Activated CD4-positive, alpha-beta T cell treated with anti-CD3 and anti-CD28 coated beads for 36 hours (primary cell): ENCODE measurements around the gene PRKAR1B. TPM values are rescaled to one million over a fixed set of nuclear protein-coding genes. Genes with fewer than 3 reads are reported as not detected.

ENCODE experiments used
- ATAC-seq: fragments of 200-7000 bp; cut with Tn5 transposase; one replicate; pipeline ENCODE4 v1.10.0; 2021; ENCODE audit warnings: mild to moderate bottlenecking, moderate library complexity
- CTCF ChIA-PET: fragments of 350-600 bp; sonication (Branson Sonifier 250); formaldehyde crosslinking; loops from one replicate; lab custom pipeline; 2021; ENCODE audit warnings: antibody characterized with exemption; lab: Charles Lee
- POLR2A ChIA-PET: fragments of 350-600 bp; sonication (Branson Sonifier 250); formaldehyde crosslinking; loops from one replicate; lab custom pipeline; 2021; ENCODE audit warnings: antibody characterized with exemption, inconsistent platforms; lab: Charles Lee
- DNase-seq: peaks from one replicate; pipeline ENCODE4 v3.0.0-alpha.2; 2020
- H3K27ac Mint-ChIP-seq: one replicate; pipeline ENCODE4 v1.8.0; 2021; ENCODE audit warnings: mixed read lengths
- H3K27me3 Mint-ChIP-seq: one replicate; pipeline ENCODE4 v1.8.0; 2021; ENCODE audit warnings: mixed read lengths
- H3K36me3 Mint-ChIP-seq: one replicate; pipeline ENCODE4 v1.8.0; 2021; ENCODE audit warnings: low read depth, mixed read lengths
- H3K4me1 Mint-ChIP-seq: one replicate; pipeline ENCODE4 v1.8.0; 2021; ENCODE audit warnings: mixed read lengths
- H3K4me3 Mint-ChIP-seq: one replicate; pipeline ENCODE4 v1.8.0; 2021; ENCODE audit warnings: mild to moderate bottlenecking, moderate library complexity, mixed read lengths
- H3K9me3 Mint-ChIP-seq: one replicate; pipeline ENCODE4 v1.8.0; 2021; ENCODE audit warnings: low read depth, mixed read lengths
- intact Hi-C, 2 experiments: fragments of 100-400 bp; cut with DNase I in 1 of 2; cut with micrococcal nuclease in 1 of 2; formaldehyde crosslinking; loops; one replicate each; pipeline versions ENCODE4 v1.14.2 to v1.15.1; 2022 to 2024; cut with DNase I, micrococcal nuclease
- total RNA-seq, 2 experiments: library from RNA; stranded (reverse); gene quantifications; one replicate each; pipeline ENCODE4 v1.2.3, GENCODE V29; 2021

The PRKAR1B gene
- total RNA-seq, 2 experiments from 2014 or later, result 37.0 to 41.0 TPM

- intact Hi-C loops, result no loop called here
- DNase-seq (no peak), ATAC-seq (no peak)
- Mint-ChIP-seq H3K4me3 (no peak overlapping the region), H3K27ac (no peak overlapping the region), H3K9me3 (no peaks in the 10 kb centered on the region), H3K36me3 (peaks cover 21% of the 10 kb centered on the region), H3K27me3 (no peaks in the 10 kb centered on the region), H3K4me1 (no peaks in the 10 kb centered on the region)
- ChIA-PET CTCF (no interaction called here), POLR2A (no interaction called here)
Measured at GRCh38 chr7:768881-769504, 41.9 kb upstream of the PRKAR1B start.

- ChIA-PET CTCF (interaction anchor here (0.9 kb wide), 1 partner anchor 22 kb away, joined by 3 read pairs; no protein-coding TSS in a partner anchor), POLR2A (no interaction called here)
- no peaks in the 10 kb centered on the region for H3K27me3 Mint-ChIP-seq
- ATAC-seq (no peak), DNase-seq (no peak)
- no peak overlapping the region for H3K27ac Mint-ChIP-seq
- no peak overlapping the region for H3K4me3 Mint-ChIP-seq
- no peaks in the 10 kb centered on the region for H3K4me1 Mint-ChIP-seq
- intact Hi-C loops, result no loop called here
- no peaks in the 10 kb centered on the region for H3K9me3 Mint-ChIP-seq
- H3K36me3 Mint-ChIP-seq, result peaks cover 22% of the 10 kb centered on the region
Measured at GRCh38 chr7:767941-768731, 41.1 kb upstream of the PRKAR1B start.

GRCh38 chr7:767580-767940 is 40.5 kb upstream of the PRKAR1B start:
- POLR2A ChIA-PET, result no interaction called here
- Mint-ChIP-seq H3K27me3 (no peaks in the 10 kb centered on the region), H3K4me3 (no peak overlapping the region), H3K4me1 (no peaks in the 10 kb centered on the region), H3K36me3 (peaks cover 22% of the 10 kb centered on the region), H3K9me3 (no peaks in the 10 kb centered on the region), H3K27ac (no peak overlapping the region)
- DNase-seq (no peak), ATAC-seq (no peak)
- CTCF ChIA-PET, result interaction anchor here (0.7 to 0.9 kb wide), 2 partner anchors 22 to 404 kb away, joined by 3 read pairs; no protein-coding TSS in a partner anchor
- intact Hi-C loops, result no loop called here

GRCh38 chr7:765383-765782 is 38.3 kb upstream of the PRKAR1B start:
- Mint-ChIP-seq H3K36me3 (peaks cover 26% of the 10 kb centered on the region), H3K9me3 (no peaks in the 10 kb centered on the region), H3K27ac (no peak overlapping the region), H3K4me3 (no peak overlapping the region), H3K4me1 (no peaks in the 10 kb centered on the region), H3K27me3 (no peaks in the 10 kb centered on the region)
- ChIA-PET CTCF (interaction anchor here (1.6 kb wide), 1 partner anchor 10 kb away, joined by 8 read pairs; no protein-coding TSS in a partner anchor), POLR2A (no interaction called here)
- intact Hi-C loops, result no loop called here
- no peak for DNase-seq
- no peak for ATAC-seq

GRCh38 chr7:763762-764161 is 36.7 kb upstream of the PRKAR1B start:
- no peaks in the 10 kb centered on the region for H3K9me3 Mint-ChIP-seq
- peaks cover 38% of the 10 kb centered on the region for H3K36me3 Mint-ChIP-seq
- ATAC-seq (no peak), DNase-seq (no peak)
- no peaks in the 10 kb centered on the region for H3K27me3 Mint-ChIP-seq
- CTCF ChIA-PET, result no interaction called here
- H3K27ac Mint-ChIP-seq, result no peak overlapping the region
- POLR2A ChIA-PET, result no interaction called here
- no peak overlapping the region for H3K4me3 Mint-ChIP-seq
- intact Hi-C loops, result no loop called here
- no peaks in the 10 kb centered on the region for H3K4me1 Mint-ChIP-seq

- Mint-ChIP-seq H3K36me3 (peaks cover 40% of the 10 kb centered on the region), H3K27ac (no peak overlapping the region), H3K4me1 (no peaks in the 10 kb centered on the region), H3K9me3 (no peaks in the 10 kb centered on the region), H3K27me3 (no peaks in the 10 kb centered on the region), H3K4me3 (no peak overlapping the region)
- DNase-seq (no peak), ATAC-seq (no peak)
- ChIA-PET POLR2A (no interaction called here), CTCF (no interaction called here)
- intact Hi-C loops, result no loop called here
Measured at GRCh38 chr7:762885-763284, 35.8 kb upstream of the PRKAR1B start.

- DNase-seq (no peak), ATAC-seq (no peak)
- CTCF ChIA-PET, result interaction anchor here (0.6 kb wide), 1 partner anchor 77 kb away, joined by 4 read pairs; no protein-coding TSS in a partner anchor
- Mint-ChIP-seq H3K9me3 (no peaks in the 10 kb centered on the region), H3K36me3 (peaks cover 40% of the 10 kb centered on the region), H3K4me3 (no peak overlapping the region), H3K27me3 (no peaks in the 10 kb centered on the region), H3K27ac (no peak overlapping the region), H3K4me1 (no peaks in the 10 kb centered on the region)
- intact Hi-C loops, result no loop called here
- POLR2A ChIA-PET, result no interaction called here
Measured at GRCh38 chr7:761631-762030, 34.5 kb upstream of the PRKAR1B start.

GRCh38 chr7:761101-761500 is 34.0 kb upstream of the PRKAR1B start:
- ATAC-seq, result no peak
- CTCF ChIA-PET, result no interaction called here
- H3K27ac Mint-ChIP-seq, result no peak overlapping the region
- H3K4me3 Mint-ChIP-seq, result no peak overlapping the region
- intact Hi-C loops, result no loop called here
- no peak for DNase-seq
- H3K27me3 Mint-ChIP-seq, result no peaks in the 10 kb centered on the region
- POLR2A ChIA-PET, result no interaction called here
- H3K36me3 Mint-ChIP-seq, result peaks cover 40% of the 10 kb centered on the region
- no peaks in the 10 kb centered on the region for H3K4me1 Mint-ChIP-seq
- no peaks in the 10 kb centered on the region for H3K9me3 Mint-ChIP-seq

GRCh38 chr7:760006-760405 is 32.9 kb upstream of the PRKAR1B start:
- Mint-ChIP-seq H3K4me1 (no peaks in the 10 kb centered on the region), H3K36me3 (peaks cover 41% of the 10 kb centered on the region), H3K9me3 (no peaks in the 10 kb centered on the region), H3K4me3 (no peak overlapping the region), H3K27ac (no peak overlapping the region), H3K27me3 (no peaks in the 10 kb centered on the region)
- intact Hi-C loops, result no loop called here
- DNase-seq, result no peak
- ATAC-seq, result no peak
- CTCF ChIA-PET, result no interaction called here
- POLR2A ChIA-PET, result no interaction called here

GRCh38 chr7:759569-759968 is 32.5 kb upstream of the PRKAR1B start:
- Mint-ChIP-seq H3K27ac (no peak overlapping the region), H3K4me1 (no peaks in the 10 kb centered on the region), H3K36me3 (peaks cover 40% of the 10 kb centered on the region), H3K27me3 (no peaks in the 10 kb centered on the region), H3K4me3 (no peak overlapping the region), H3K9me3 (no peaks in the 10 kb centered on the region)
- POLR2A ChIA-PET, result no interaction called here
- no peak for DNase-seq
- ATAC-seq, result no peak
- intact Hi-C loops, result no loop called here
- CTCF ChIA-PET, result no interaction called here

GRCh38 chr7:757741-758163 is 30.7 kb upstream of the PRKAR1B start:
- no peak overlapping the region for H3K27ac Mint-ChIP-seq
- no peak overlapping the region for H3K4me3 Mint-ChIP-seq
- intact Hi-C loops, result no loop called here
- DNase-seq (no peak), ATAC-seq (no peak)
- ChIA-PET POLR2A (no interaction called here), CTCF (interaction anchor here (0.6 kb wide), 1 partner anchor 456 kb away, joined by 3 read pairs; no protein-coding TSS in a partner anchor)
- no peaks in the 10 kb centered on the region for H3K9me3 Mint-ChIP-seq
- H3K36me3 Mint-ChIP-seq, result peaks cover 48% of the 10 kb centered on the region
- H3K27me3 Mint-ChIP-seq, result no peaks in the 10 kb centered on the region
- no peaks in the 10 kb centered on the region for H3K4me1 Mint-ChIP-seq
